WTC11 (cell line): ENCODE measurements around the gene SLC23A1. TPM values are rescaled to one million over a fixed set of nuclear protein-coding genes. Genes with fewer than 3 reads are reported as not detected.

Source experiments
- ATAC-seq: fragments of 200-7000 bp; cut with Tn5 transposase; 2 replicates; pipeline ENCODE4 v1.10.0; 2021; ENCODE audit warnings: mild to moderate bottlenecking, moderate library complexity
- CTCF ChIA-PET: fragments of 300-600 bp; sonication (Branson Sonifier 250); formaldehyde crosslinking; loops from one replicate; lab custom pipeline; 2021; ENCODE audit warnings: antibody characterized with exemption; lab: Charles Lee
- POLR2A ChIA-PET: fragments of 350-600 bp; sonication (Branson Sonifier 250); formaldehyde crosslinking; loops from one replicate; lab custom pipeline; 2021; ENCODE audit warnings: antibody characterized with exemption; lab: Charles Lee
- DNase-seq: peaks from one replicate; pipeline ENCODE4 v3.0.0; 2021; ENCODE audit warnings: low spot score
- H3K27ac Mint-ChIP-seq: 2 replicates; pipeline ENCODE4 v1.8.0; 2021; ENCODE audit warnings: mixed read lengths
- H3K27me3 Mint-ChIP-seq: 2 replicates; pipeline ENCODE4 v1.8.0; 2021; ENCODE audit warnings: low read depth, mild to moderate bottlenecking, moderate library complexity, mixed read lengths
- H3K36me3 Mint-ChIP-seq: 2 replicates; pipeline ENCODE4 v1.8.0; 2021; ENCODE audit warnings: mixed read lengths
- H3K4me1 Mint-ChIP-seq: 2 replicates; pipeline ENCODE4 v1.8.0; 2022; ENCODE audit warnings: mixed read lengths
- H3K4me3 Mint-ChIP-seq: 2 replicates; pipeline ENCODE4 v1.8.0; 2021; ENCODE audit warnings: mild to moderate bottlenecking, moderate library complexity, mixed read lengths
- H3K9me3 Mint-ChIP-seq: 2 replicates; pipeline ENCODE4 v1.8.0; 2021; ENCODE audit warnings: mixed read lengths
- ATF1 ChIP-seq: sonication (generic); formaldehyde crosslinking; IDR thresholded peaks from 2 replicates; pipeline ENCODE4 v1.8.1; 2023; ENCODE audit warnings: mild to moderate bottlenecking, moderate library complexity, missing genetic modification reagents
- ATF3 ChIP-seq: sonication (generic); formaldehyde crosslinking; conservative IDR thresholded peaks from 2 replicates; pipeline ENCODE4 v1.8.1; 2022; ENCODE audit warnings: mild to moderate bottlenecking, missing genetic modification reagents
- CDX4 ChIP-seq: fragments of 250-450 bp; sonication (Bioruptor Pico); IDR thresholded peaks from 2 replicates; pipeline ENCODE4 v1.9.0; 2021; ENCODE audit warnings: moderate library complexity, mild to moderate bottlenecking, inconsistent platforms, borderline replicate concordance
- E2F4 ChIP-seq: sonication (generic); formaldehyde crosslinking; IDR thresholded peaks from 2 replicates; pipeline ENCODE4 v1.8.1; 2022; ENCODE audit warnings: low read depth, mild to moderate bottlenecking, moderate library complexity, missing genetic modification reagents, borderline replicate concordance
- E2F5 ChIP-seq: sonication (generic); formaldehyde crosslinking; IDR thresholded peaks from 2 replicates; pipeline ENCODE4 v1.8.1; 2022; ENCODE audit warnings: mild to moderate bottlenecking, moderate library complexity, missing genetic modification reagents
- HMGA2 ChIP-seq: fragments of 250-450 bp; sonication (Bioruptor Pico); IDR thresholded peaks from 2 replicates; pipeline ENCODE4 v1.4.0; 2021; ENCODE audit warnings: mild to moderate bottlenecking, moderate library complexity
- IRF2 ChIP-seq: sonication (generic); formaldehyde crosslinking; IDR thresholded peaks from 2 replicates; pipeline ENCODE4 v1.8.0; 2022; ENCODE audit warnings: low read depth, missing genetic modification reagents, borderline replicate concordance
- JUN ChIP-seq: sonication (generic); formaldehyde crosslinking; IDR thresholded peaks from 2 replicates; pipeline ENCODE4 v1.8.0; 2023; ENCODE audit warnings: mild to moderate bottlenecking, missing genetic modification reagents
- NFE2L1 ChIP-seq: sonication (generic); formaldehyde crosslinking; IDR thresholded peaks from 2 replicates; pipeline ENCODE4 v1.8.1; 2023; ENCODE audit warnings: missing genetic modification reagents
- NFYB ChIP-seq: sonication (generic); formaldehyde crosslinking; conservative IDR thresholded peaks from 2 replicates; pipeline ENCODE4 v1.8.0; 2022; ENCODE audit warnings: low read depth, missing genetic modification reagents
- NR1H2 ChIP-seq: sonication (generic); formaldehyde crosslinking; IDR thresholded peaks from 2 replicates; pipeline ENCODE4 v1.9.0; 2021; ENCODE audit warnings: mild to moderate bottlenecking, moderate library complexity, missing genetic modification reagents
- NR2C2 ChIP-seq: sonication (generic); formaldehyde crosslinking; IDR thresholded peaks from 2 replicates; pipeline ENCODE4 v1.8.0; 2022; ENCODE audit warnings: mild to moderate bottlenecking, missing genetic modification reagents
- NR3C1 ChIP-seq: sonication (generic); formaldehyde crosslinking; conservative IDR thresholded peaks from 2 replicates; pipeline ENCODE4 v1.8.1; 2023; ENCODE audit warnings: low read depth, mild to moderate bottlenecking, missing genetic modification reagents
- PRRX2 ChIP-seq: fragments of 250-450 bp; sonication (Bioruptor Pico); IDR thresholded peaks from 2 replicates; pipeline ENCODE4 v1.8.0; 2021; ENCODE audit warnings: mild to moderate bottlenecking
- ZBTB21 ChIP-seq: sonication (generic); formaldehyde crosslinking; IDR thresholded peaks from 2 replicates; pipeline ENCODE4 v1.8.1; 2023; ENCODE audit warnings: mild to moderate bottlenecking, missing genetic modification reagents, borderline replicate concordance
- ZMAT4 ChIP-seq: fragments of 250-450 bp; sonication (Bioruptor Pico); IDR thresholded peaks from 2 replicates; pipeline ENCODE4 v1.9.0; 2021; ENCODE audit warnings: mild to moderate bottlenecking
- ZNF121 ChIP-seq: sonication (generic); formaldehyde crosslinking; IDR thresholded peaks from 2 replicates; pipeline ENCODE4 v1.8.0; 2023; ENCODE audit warnings: missing genetic modification reagents
- ZNF671 ChIP-seq: fragments of 250-450 bp; sonication (Bioruptor Pico); IDR thresholded peaks from 2 replicates; pipeline ENCODE4 v1.8.0; 2021; ENCODE audit warnings: mild to moderate bottlenecking
- total RNA-seq: library from RNA; stranded (reverse); gene quantifications from 3 replicates; pipeline ENCODE4 v1.2.3, GENCODE V29; 2021
- TF ChIP-seq, protein P1 (sequence below): sonication (generic); formaldehyde crosslinking; IDR thresholded peaks from 2 replicates; pipeline ENCODE4 v1.8.1; 2023; ENCODE audit warnings: mild to moderate bottlenecking, missing genetic modification reagents, moderate library complexity
- TF ChIP-seq, protein P2 (sequence below): sonication (generic); formaldehyde crosslinking; IDR thresholded peaks from 2 replicates; pipeline ENCODE4 v1.8.1; 2022; ENCODE audit warnings: low read depth, missing genetic modification reagents, borderline replicate concordance
- TF ChIP-seq, protein P3 (sequence below): sonication (generic); formaldehyde crosslinking; IDR thresholded peaks from 2 replicates; pipeline ENCODE4 v1.8.0; 2022; ENCODE audit warnings: mild to moderate bottlenecking, missing genetic modification reagents

Gene SLC23A1
- total RNA-seq, 1 experiment from 2014 or later = not detected

DNA sequence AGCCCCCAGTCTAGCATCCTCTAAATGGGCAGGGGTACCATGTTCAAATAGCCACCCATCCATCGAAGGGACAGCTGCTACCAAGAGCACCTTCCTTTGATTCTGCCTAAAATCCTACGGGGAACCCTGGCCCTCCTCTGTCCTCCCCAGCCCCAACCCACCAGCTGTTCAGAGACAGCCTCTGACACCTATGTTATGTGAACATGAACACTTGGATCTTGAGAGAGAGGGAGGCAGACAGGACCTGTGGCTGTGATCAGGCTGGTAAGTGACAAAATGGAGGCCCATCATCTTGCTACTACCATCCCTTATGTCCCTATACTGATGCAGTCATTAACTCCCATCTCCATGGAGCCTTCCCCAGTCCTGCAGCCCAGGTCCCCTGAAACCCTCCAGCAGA, 8.2 kb downstream of the SLC23A1 start:
- no peaks in the 10 kb centered on the region for H3K27me3 Mint-ChIP-seq
- H3K9me3 Mint-ChIP-seq = no peaks in the 10 kb centered on the region
- TF ChIP-seq ZMAT4 (CRISPR knock-in tag) (no peak), NR1H2 (CRISPR knock-in tag) (no peak), CDX4 (CRISPR knock-in tag) (no peak), E2F5 (CRISPR knock-in tag) (no peak), ATF3 (no peak), IRF2 (CRISPR knock-in tag) (no peak)
- TF ChIP-seq, protein P1, sequence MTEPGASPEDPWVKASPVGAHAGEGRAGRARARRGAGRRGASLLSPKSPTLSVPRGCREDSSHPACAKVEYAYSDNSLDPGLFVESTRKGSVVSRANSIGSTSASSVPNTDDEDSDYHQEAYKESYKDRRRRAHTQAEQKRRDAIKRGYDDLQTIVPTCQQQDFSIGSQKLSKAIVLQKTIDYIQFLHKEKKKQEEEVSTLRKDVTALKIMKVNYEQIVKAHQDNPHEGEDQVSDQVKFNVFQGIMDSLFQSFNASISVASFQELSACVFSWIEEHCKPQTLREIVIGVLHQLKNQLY (CRISPR knock-in tag) = no peak
- no peak overlapping the region for H3K27ac Mint-ChIP-seq
- H3K4me1 Mint-ChIP-seq = peaks cover 11% of the 10 kb centered on the region
- ChIA-PET POLR2A (interaction anchor here (0.5 to 1.6 kb wide), 3 partner anchors 13 to 82 kb away, joined by 3 to 4 read pairs (median 3); partner anchors contain the start of gene MATR3), CTCF (no interaction called here)
- ATAC-seq (no peak), DNase-seq (no peak)
- H3K4me3 Mint-ChIP-seq = no peak overlapping the region
- peaks cover 18% of the 10 kb centered on the region for H3K36me3 Mint-ChIP-seq

GRCh38 chr5:139371482-139372435, 11.3 kb downstream of the SLC23A1 start:
- H3K36me3 Mint-ChIP-seq = peaks cover 37% of the 10 kb centered on the region
- POLR2A ChIA-PET = interaction anchor here (1.1 to 1.2 kb wide), 2 partner anchors 30 to 35 kb away, joined by 3 to 4 read pairs; partner anchors contain the start of gene PAIP2
- CTCF ChIA-PET = no interaction called here

DNA sequence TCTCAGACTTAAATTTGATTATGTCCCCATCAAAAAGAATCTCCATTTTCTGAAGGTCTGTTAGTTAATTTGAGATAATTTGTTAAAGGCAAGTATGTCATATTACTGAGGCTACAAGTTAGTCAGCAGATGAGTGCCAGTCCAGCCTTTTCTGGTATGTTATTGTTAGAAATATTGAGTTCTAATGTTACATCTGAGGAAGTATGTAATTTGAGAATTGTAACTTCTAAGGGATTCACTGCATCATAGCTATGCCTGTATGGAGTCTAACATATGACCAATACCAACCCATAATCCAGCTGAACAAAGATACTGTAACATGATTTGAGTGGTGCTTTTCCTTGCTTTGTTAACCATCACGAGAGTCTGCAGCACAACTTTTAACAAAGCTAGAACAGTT, 13.9 kb downstream of the SLC23A1 start:
- no peak for DNase-seq
- CTCF ChIA-PET = interaction anchor here (1.1 to 1.7 kb wide), 4 partner anchors 22 to 34 kb away, joined by 3 to 5 read pairs (median 4); partner anchors contain the start of gene PAIP2
- TF ChIP-seq HMGA2 (no peak), NFYB (no peak), E2F5 (CRISPR knock-in tag) (no peak), ZBTB21 (no peak), E2F4 (CRISPR knock-in tag) (no peak), NFE2L1 (CRISPR knock-in tag) (no peak), ZMAT4 (CRISPR knock-in tag) (no peak)
- TF ChIP-seq, protein P2, sequence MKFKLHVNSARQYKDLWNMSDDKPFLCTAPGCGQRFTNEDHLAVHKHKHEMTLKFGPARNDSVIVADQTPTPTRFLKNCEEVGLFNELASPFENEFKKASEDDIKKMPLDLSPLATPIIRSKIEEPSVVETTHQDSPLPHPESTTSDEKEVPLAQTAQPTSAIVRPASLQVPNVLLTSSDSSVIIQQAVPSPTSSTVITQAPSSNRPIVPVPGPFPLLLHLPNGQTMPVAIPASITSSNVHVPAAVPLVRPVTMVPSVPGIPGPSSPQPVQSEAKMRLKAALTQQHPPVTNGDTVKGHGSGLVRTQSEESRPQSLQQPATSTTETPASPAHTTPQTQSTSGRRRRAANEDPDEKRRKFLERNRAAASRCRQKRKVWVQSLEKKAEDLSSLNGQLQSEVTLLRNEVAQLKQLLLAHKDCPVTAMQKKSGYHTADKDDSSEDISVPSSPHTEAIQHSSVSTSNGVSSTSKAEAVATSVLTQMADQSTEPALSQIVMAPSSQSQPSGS (CRISPR knock-in tag) = no peak
- TF ChIP-seq, protein P3, sequence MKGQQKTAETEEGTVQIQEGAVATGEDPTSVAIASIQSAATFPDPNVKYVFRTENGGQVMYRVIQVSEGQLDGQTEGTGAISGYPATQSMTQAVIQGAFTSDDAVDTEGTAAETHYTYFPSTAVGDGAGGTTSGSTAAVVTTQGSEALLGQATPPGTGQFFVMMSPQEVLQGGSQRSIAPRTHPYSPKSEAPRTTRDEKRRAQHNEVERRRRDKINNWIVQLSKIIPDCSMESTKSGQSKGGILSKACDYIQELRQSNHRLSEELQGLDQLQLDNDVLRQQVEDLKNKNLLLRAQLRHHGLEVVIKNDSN (CRISPR knock-in tag) = no peak

More at GRCh38 chr5:139371482-139372435, 11.3 kb downstream of the SLC23A1 start:
- TF ChIP-seq, protein P1 (CRISPR knock-in tag) = no peak
- TF ChIP-seq ZNF671 (CRISPR knock-in tag) (no peak), ZNF121 (CRISPR knock-in tag) (no peak), NR3C1 (CRISPR knock-in tag) (no peak), JUN (no peak), CDX4 (CRISPR knock-in tag) (no peak), PRRX2 (CRISPR knock-in tag) (no peak), NR2C2 (CRISPR knock-in tag) (no peak), ATF1 (CRISPR knock-in tag) (no peak)
- Mint-ChIP-seq H3K4me3 (no peak overlapping the region), H3K9me3 (no peaks in the 10 kb centered on the region), H3K27ac (no peak overlapping the region), H3K27me3 (no peaks in the 10 kb centered on the region), H3K4me1 (no peaks in the 10 kb centered on the region)
- DNase-seq (no peak), ATAC-seq (no peak)

More for the DNA sequence above, 13.9 kb downstream of the SLC23A1 start:
- Mint-ChIP-seq H3K4me3 (no peak overlapping the region), H3K9me3 (no peaks in the 10 kb centered on the region), H3K36me3 (peaks cover 53% of the 10 kb centered on the region), H3K4me1 (no peaks in the 10 kb centered on the region), H3K27ac (no peak overlapping the region), H3K27me3 (no peaks in the 10 kb centered on the region)
- ATAC-seq = no peak
- POLR2A ChIA-PET = interaction anchor here (0.5 kb wide), 1 partner anchor 574 kb away, joined by 3 read pairs; no protein-coding TSS in a partner anchor
